Ecto neural progenitor cell (in vitro differentiated cells): ENCODE results near the gene MBOAT2.
"Not testable (repeated sequence)": the region's sequence is repeated elsewhere in the genome, so short reads cannot be mapped to it uniquely, and the experiment has no call there.

ENCODE experiments used
- DNase-seq: peaks from one replicate; pipeline ENCODE4 v3.0.0-alpha.2; 2018; ENCODE audit warnings: low spot score

Gene MBOAT2

DNA sequence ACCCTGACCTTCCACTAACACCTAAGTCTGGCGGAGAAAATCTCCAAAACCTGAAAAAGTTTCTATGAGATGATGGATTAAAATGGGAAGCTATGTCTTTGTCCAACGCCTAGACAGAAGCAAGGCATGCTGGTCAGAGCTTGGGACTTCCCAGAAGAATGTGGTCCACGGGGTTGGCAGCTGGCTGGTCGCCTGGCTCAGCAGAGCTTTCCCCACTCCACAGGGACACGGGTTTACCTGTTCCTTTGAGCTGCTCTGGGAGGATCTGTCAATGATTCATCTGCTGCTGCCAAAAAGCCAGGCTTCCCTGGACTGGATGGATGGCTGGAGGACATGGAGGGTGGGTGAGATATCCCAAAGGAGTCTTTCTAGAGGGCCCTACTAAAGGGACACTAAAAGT, 10.8 kb downstream of the MBOAT2 start:
- DNase-seq = no peak

DNA sequence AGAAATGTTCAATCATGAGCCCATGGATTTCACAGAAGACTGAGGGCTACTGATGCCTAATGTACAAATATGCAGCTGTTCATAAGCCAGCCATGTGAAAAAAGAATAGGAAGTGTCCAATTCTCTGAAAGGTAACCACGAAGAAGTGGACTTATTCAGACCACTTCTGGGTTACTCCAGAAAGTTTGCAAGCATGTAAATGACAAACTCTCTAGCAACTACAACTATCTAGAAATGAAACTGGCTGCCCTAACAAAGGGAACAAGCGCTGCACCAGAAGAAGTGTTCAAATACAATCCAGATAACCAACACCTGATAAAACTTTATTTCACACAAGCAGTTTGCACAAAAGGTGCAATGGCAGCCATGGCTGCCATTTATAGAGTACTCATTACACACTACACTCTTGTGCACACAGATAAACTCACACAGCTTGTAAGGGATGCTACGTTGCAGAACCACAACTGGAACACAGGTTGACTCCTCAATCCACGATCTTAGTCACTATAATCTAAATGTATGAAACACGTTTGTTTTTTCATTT, 13.9 kb downstream of the MBOAT2 start:
- DNase-seq = no peak

DNA sequence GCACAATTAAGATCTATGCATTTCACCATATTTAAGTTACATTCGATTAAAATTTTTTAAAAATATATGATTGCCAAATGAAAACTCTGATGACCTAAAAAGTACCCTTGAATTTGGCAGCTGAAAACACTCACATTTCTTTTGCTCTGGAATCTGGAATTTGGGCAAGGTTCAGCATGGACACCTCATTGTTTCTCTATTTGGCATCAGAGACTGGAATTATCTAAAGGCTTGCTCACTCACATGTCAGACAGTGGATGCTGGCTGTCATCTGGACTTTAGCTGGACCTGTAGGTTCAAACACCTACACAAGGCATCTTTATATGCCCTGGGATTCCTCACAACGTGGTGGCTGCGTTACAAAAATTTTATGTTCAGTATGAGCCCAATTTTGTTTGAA, 16.1 kb downstream of the MBOAT2 start:
- DNase-seq = no peak

DNA sequence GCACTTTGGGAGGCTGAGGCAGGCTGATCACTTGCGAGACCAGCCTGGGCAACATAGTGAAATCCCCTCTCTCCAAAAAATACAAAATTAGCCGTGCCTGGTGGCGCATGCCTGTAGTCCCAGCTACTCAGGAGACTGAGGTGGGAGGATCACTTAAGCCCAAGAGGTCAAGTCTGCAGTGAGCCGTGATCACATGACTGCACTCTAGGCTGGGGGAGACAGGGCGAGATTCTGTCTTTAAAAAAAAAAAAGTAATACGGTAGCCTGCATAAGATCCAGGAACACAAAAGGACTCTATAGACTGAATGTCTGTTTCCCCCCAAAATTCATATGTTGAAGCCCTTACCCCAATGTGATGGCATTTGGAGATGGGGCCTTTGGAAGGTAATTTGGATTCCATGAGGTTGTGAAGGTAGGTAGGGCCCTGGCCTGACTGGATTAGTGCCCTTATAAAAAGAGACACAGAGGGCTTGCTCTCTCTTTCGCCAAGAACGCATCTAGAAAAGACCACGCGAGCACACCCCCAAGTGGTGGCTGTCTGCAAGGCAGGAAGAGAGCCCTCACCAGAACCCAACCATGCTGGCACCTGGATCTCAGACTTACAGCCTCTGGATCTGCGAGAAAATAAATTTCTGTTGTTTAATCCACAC, 17.0 kb downstream of the MBOAT2 start:
- no peak for DNase-seq

DNA sequence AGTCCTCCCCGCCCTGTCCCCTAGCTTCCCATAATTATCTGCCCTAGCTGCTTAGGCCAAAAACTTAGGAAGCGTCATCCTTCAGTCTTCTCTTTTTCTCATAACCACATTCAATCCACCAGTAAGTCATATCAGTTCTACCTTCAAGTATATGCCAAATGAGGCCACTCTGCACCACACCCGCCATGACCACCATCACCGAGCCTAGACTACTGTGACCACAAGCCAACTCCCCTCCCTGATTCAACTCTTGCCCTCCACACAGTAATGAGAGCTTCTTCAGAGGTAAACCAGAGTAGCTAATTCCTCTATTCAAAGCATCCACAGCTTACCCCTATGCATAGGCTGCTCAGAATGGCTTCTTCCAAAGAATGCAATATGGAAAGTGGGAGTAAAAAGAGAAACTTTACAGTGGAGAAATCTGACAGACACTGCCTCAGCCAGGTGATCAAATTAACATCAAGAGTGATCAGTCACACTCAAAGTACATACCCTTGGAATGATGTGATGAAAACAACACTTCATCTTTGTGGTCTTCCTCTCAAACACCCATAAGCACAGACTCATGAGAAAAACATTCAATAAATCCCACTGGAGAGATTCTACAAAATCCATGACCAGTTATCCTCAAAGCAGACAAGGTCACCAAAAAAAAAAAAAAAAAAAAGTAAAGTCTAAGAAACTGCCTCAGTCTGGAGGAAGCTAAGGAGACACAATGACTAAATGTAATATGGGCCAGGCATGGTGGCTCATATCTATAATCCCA, 17.7 kb downstream of the MBOAT2 start:
- no peak for DNase-seq

DNA sequence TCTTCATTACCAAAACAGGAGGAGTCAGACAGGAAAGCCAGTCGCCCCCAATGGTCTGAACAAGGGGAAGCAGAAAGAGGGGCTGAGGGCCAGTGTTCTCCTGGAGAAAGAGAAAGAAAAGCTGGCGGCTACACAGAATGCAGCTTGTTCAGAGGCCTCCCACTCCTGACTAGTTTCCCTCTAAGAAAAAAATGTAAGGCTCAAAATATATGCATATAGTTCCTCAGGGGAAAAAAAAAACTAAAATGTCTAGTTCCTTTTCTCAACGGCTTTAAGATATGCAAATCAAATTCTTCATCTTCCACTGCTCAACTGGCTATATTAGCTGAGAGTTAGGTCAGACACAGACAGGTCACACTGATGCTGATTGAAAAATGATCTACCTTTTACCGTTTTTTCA, 18.6 kb downstream of the MBOAT2 start:
- DNase-seq = no peak

DNA sequence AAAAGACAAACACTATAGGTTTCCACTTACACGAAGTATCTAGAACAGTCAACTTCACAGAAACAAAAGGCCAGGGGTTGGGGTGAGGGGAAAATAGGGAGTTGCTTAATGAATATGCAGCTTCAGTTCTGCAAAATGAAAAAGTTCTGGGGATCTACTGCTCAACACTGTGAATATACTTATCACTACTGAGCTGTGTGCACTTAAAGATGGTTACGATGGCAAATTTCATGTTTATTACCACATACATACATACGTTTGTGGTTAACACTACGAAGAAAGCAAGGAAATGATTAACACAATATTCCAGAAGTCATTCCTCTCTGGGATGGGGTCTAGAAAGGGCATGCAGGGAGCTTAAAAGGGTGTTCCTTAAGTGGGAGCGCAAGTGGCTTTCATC, 19.3 kb downstream of the MBOAT2 start:
- DNase-seq = no peak

DNA sequence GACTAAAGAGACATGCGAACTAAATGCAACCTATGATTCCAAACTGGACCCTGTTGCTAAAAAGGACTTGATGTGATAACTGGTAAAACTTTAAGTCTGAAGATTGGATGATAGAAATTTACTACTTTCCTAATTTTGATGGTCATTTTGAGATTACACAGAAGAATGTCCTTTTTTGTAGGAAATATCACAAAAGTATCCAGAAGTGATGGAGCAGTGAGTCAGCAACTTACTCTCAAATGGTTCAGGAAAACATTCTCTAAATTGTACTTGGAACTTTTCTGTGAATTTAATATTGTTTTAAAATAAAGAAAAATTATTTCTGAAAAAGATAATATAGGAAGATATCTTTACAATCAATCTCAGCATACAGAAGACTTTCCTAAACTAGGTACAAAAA, 19.9 kb downstream of the MBOAT2 start:
- DNase-seq = no peak

DNA sequence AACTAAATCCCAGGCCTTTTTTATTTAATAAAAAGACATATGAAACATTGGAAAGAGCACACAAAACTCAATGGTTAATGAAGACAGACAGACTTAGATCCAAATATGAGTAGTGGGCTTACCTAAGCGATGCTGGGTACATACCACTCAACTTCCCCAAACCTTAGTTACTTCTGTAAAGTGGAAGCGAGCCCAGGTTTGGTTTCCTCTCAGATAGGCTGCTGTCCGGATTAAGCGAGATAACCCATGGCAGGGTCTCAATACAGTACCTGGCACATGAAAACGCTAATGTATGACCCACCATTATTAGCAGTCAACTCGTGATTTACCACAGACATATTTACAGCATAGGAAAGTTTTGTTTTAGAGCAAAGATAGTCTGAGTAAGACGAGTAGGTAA, 21.6 kb downstream of the MBOAT2 start:
- DNase-seq = no peak

DNA sequence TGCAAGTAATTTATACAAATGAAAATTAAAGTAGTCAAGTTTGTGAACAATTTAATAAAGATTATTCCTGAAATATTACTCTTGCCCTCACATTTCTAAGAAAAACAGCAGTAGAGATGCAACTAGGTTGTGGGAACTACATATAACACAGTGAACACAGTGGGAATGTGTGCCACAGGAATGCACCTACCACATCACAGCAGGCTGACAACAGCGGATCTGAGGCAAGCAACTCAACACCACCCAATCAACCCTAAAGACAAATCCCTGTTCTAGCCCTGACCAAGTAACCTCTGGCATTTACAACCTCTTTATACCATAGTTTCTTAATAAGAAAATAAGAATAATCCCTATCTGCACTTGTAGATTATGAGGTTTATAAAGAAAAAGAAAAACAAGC, 23.4 kb downstream of the MBOAT2 start:
- no peak for DNase-seq

DNA sequence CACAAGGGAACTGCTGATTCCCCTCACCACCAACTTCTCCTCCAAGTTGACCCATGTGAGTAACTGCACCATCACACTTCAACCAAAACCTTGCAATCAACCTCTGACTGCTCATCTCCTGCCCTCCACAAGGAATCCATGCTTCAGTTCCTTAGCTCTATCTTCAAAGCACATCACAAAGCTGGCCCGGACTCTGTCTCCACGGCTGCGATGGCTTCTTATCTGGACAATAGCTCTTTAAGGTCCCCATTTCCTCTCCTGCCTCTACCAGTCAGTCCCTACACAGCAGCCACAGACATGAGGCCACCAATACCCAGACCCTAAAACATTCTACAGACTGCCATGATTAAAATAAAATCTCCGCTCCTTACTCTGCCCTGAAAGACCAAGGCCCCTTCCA, 25.7 kb downstream of the MBOAT2 start:
- DNase-seq = no peak

DNA sequence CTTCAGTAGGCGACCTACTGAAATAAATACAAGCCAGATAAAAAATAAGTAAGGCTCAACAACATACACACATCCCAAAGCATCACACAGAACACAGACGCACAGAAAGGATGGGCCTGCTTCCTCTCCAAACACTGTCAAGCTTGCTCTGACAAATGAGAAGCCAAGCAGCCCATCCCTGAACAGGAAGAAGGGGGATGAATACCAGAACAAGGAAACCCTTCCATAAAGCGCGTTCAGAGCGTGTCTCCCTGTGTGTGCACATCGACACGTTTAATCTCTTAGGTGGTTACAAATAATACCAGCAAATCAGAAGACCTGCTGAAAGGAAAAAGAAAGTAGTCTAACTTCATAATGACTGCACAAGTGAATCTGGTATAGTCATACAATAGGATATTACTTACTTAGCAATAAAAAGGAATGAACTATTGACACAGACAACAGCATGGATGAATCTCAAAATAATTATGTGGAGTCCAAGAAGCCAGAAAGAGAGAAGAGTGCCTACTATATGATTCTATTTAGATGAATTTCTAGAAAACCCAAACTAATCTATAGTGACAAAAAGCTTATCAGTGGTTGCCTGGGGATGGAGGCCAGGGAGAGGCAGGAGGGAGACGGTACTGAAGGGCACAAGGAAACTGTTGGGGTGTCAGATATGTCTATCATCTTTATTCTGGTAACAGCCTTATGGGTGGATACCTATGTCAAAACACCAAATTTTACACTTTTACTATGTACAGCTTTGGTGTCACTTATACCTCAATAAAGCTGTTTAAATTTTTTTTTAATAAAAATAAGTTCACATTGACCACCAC, 26.8 kb downstream of the MBOAT2 start:
- no peak for DNase-seq

DNA sequence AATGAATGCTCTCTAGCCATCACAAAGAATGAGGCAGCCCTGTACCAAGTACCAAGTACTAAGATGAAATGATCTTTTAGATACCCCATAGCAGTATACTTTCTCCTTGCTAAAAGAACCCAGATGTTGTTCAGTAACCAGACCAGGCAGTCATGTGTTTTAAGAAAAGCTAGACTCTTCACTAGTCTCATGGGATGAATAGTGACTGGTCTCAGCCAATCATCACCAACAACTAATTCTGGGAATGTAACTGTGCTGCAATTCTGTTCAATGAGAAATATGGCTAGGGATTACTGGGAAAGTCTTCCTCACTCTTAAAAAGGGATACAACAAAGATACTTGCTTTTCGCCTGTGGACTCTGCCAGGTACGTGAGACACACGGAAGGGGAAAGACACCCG, 29.5 kb downstream of the MBOAT2 start:
- DNase-seq = no peak

DNA sequence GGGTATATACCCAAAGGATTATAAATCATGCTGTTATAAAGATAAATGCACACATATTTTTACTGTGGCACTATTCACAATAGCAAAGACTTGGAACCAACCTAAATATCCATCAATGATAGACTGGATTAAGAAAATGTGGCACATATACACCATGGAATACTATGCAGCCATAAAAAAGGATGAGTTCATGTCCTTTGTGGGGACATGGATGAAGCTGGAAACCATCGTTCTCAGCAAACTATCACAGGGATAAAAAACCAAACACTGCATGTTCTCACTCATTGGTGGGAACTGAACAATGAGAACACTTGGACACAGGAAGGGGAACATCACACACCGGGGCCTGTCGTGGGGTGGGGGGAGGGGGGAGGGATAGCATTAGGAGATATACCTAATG, 30.5 kb downstream of the MBOAT2 start:
- DNase-seq = not testable (repeated sequence)

DNA sequence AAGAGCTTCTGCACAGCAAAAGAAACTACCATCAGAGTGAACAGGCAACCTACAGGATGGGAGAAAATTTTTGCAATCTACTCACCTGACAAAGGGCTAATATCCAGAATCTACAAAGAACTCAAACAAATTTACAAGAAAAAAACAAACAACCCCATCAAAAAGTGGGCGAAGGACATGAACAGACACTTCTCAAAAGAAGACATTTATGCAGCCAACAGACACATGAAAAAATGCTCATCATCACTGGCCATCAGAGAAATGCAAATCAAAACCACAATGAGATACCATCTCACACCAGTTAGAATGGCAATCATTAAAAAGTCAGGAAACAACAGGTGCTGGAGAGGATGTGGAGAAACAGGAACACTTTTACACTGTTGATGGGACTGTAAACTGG, 30.9 kb downstream of the MBOAT2 start:
- DNase-seq = not testable (repeated sequence)

DNA sequence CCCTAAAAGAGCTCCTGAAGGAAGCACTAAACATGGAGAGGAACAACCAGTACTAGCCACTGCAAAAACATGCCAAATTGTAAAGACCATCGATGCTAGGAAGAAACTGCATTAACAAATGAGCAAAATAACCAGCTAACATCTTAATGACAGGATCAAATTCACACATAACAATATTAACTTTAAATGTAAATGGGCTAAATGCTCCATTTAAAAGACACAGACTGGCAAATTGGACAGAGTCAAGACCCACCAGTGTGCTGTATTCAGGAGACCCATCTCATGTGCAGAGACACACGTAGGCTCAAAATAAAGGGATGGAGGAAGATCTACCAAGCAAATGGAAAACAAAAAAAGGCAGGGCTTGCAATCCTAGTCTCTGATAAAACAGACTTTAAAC, 34.1 kb downstream of the MBOAT2 start:
- DNase-seq = not testable (repeated sequence)

DNA sequence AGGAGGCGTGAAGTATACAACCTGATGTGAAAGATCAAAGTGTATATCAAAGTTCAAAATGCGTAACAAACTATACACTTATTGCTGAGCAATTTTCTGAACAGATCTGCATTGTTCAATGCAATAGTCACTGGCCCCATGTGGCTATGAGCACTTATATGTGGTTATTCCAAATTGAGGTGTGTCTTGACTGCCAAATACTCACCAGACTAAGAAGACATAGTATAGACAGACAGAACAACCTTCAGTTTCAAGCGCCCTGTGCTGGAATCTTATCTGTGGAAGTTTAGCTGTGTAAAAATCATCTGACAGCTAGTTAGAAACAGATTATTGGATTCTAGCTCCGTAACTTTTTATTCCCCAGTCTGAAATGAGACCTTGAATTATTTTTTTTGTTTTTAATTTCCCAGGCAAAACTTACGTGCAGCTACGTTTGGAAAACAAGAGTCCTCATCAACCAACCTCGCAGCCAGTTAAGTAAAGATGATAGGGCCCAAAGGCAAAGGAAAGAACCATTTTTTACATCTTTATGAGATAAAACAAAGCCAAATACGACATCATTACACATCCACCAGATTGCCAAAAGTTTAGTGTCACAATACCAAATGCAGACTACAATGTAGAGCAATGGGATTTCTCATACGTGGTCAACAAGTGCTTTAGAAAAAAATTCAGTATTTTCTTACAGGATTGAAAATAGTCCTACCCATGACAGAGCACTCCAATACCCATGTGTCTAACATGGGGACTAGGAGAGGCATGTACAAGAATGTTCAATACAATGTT, 37.2 kb downstream of the MBOAT2 start:
- no peak for DNase-seq

DNA sequence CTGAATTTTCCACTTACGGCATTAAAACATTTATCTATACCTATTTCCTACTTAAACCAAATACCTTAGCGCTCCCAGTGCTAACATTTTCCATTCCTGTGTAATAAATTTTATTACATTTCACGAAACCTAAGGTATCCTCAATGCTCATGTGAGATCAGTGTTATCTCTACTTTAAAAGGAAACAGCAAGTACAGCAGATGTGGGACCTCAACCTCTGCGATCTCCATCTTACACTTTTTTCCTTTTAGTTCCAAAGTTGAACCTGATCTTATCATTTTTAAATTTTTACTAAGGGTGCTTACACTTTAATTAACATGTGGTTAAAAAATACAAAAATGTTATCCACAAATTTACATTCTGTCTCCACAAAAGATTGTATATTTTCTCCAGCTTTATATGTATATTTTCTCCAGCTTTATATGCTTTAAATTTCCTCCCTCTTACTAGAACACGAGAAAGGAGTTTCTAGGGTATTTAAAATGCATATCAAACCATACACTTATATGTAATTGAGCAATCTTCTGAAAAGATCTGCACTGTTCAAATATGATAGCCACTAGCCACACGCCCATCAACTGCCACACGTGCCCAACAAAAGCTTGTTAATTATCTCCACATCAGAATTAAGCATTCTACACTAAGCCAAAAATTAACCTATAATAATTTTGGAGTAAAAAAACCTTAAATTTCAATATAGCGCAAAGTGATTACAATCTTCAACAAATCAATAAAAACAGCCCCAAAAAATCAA, 38.1 kb downstream of the MBOAT2 start:
- DNase-seq = no peak

DNA sequence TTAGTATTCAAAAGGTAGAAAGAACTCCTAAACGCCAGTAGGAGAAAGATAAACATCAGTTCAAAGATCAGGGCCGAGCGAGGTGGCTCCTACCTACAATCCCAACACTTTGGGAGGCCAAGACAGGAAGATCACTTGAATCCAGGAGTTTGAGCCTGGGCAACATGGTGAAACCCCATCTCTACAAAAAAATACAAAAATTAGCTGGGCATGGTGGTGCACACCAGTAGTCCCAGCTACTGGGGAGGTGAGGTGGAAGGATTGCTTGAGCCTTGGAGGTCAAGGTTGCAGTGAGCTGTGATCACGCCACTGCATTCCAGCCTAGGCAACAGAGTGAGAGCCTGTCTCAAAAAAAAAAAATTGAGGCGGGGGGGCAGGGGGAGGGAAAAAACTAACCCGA, 40.6 kb downstream of the MBOAT2 start:
- no peak for DNase-seq

DNA sequence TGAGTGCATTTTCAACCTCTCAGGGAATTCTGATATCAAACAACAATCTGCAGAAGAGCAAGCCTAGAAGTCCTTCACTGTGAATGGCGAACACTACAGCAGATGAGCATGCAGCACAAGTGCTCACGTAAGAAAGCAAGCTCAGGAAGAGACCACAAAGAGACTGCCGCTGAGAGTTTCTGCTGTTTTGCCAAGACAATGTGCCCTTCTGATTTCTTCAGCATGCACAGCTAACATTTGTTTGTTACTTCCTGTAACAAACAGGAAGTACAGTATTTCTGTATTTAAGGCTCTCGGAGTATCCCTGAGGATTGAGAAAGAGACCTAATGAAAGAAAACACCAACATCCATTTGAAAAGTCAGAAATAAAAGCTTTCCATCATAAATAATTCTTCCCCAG, 45.9 kb downstream of the MBOAT2 start:
- no peak for DNase-seq

DNA sequence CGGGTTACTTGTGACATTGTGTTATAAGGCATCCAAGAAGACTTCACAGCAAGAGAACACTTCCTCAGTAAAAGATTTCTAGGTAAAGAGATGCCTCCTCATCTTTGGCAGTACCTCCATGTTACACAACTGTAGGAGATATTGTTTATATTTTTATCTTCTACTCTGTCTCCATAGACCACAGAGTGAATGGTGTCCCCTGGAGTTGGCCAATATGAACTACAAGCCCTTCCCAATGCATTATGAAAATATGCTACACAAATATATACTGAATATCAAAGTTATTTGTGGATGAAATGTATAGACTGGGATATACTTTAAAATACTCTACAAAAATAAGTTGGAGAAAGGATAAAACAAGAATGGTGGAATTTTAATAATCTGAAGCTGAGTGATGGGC, 46.7 kb downstream of the MBOAT2 start:
- DNase-seq = no peak
